Naive thymus-derived CD8-positive, alpha-beta T cell (primary cell): Measurements from ENCODE around the gene CYP2F1. TPM values are rescaled to one million over a fixed set of nuclear protein-coding genes. Genes with fewer than 3 reads are reported as not detected.
"Not testable (repeated sequence)": the region's sequence is repeated elsewhere in the genome, so short reads cannot be mapped to it uniquely, and the experiment has no call there.

Source experiments
- ATAC-seq, 2 donors: fragments of 150-1000 bp; cut with Tn5 transposase in 1 of 2; sonication (Bioruptor Pico), chemical (Tn5 transposase) in 1 of 2; 1 replicate in 1 of 2; 2 replicates in 1 of 2; pipeline ENCODE4 v1.10.0; 2021; ENCODE audit warnings: mild to moderate bottlenecking in 2 of 2, moderate library complexity in 2 of 2
- POLR2A ChIA-PET: fragments of 350-600 bp; sonication (Branson Sonifier 250); formaldehyde crosslinking; loops from one replicate; lab custom pipeline; 2021; ENCODE audit warnings: antibody characterized with exemption; lab: Charles Lee
- DNase-seq, 10 donors: peaks; one replicate each; pipeline versions ENCODE4 v3.0.0 to v3.0.0-alpha.2; 2020 to 2022
- H3K27ac Mint-ChIP-seq, 10 donors: one replicate each; pipeline ENCODE4 v1.8.0; 2020 to 2022; ENCODE audit warnings: mild to moderate bottlenecking in 10 of 10, mixed read lengths in 10 of 10, moderate library complexity in 4 of 10, inconsistent platforms in 1 of 10
- H3K27me3 Mint-ChIP-seq, 5 donors: one replicate each; pipeline ENCODE4 v1.8.0; 2021 to 2022; ENCODE audit warnings: mixed read lengths in 5 of 5
- H3K36me3 Mint-ChIP-seq, 3 donors: one replicate each; pipeline ENCODE4 v1.8.0; 2020 to 2022; ENCODE audit warnings: mixed read lengths in 3 of 3, mild to moderate bottlenecking in 2 of 3, inconsistent platforms in 1 of 3
- H3K4me1 Mint-ChIP-seq, 4 donors: one replicate each; pipeline ENCODE4 v1.8.0; 2021 to 2022; ENCODE audit warnings: mixed read lengths in 4 of 4
- H3K4me3 Mint-ChIP-seq, 10 donors: one replicate each; pipeline ENCODE4 v1.8.0; 2020 to 2022; ENCODE audit warnings: mild to moderate bottlenecking in 10 of 10, mixed read lengths in 10 of 10, moderate library complexity in 6 of 10, inconsistent platforms in 1 of 10
- H3K9me3 Mint-ChIP-seq, 9 donors: one replicate each; pipeline ENCODE4 v1.8.0; 2020 to 2022; ENCODE audit warnings: mixed read lengths in 9 of 9, mild to moderate bottlenecking in 3 of 9, inconsistent platforms in 1 of 9, moderate library complexity in 1 of 9
- polyA plus RNA-seq, 3 donors: library from polyadenylated mRNA; unstranded; fragments of 300-500 nt; fragmentation: Illumina TruSeq; gene quantifications; one replicate each; pipeline ENCODE4 v1.2.3, GENCODE V29; 2021
- total RNA-seq, 8 experiments: library from RNA in 2 of 8; stranded (reverse) in 2 of 8; gene quantifications; one replicate each; pipeline ENCODE4 v1.2.3 and lab custom pipeline; 2021 to 2026

Gene CYP2F1
- total and polyA plus RNA-seq, 5 experiments from 2014 or later = 0.19 TPM; not detected in 4

DNA sequence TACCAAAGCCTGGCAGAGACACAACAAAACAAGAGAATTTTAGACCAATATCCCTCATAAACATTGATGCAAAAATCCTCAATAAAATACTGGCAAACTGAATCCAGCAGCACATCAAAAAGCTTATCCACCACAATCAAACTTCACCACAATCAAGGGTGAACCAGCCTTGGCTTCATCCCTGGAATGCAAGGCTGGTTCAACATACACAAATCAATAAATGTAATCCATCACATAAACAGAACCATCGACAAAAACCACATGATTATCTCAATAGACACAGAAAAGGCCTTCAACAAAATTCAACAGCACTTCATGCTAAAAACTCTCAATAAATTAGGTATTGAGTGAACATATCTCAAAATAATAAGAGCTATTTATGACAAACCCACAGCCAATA is 12.0 kb upstream of the CYP2F1 start:
- H3K27me3 Mint-ChIP-seq, DNase-seq, H3K4me1 Mint-ChIP-seq, H3K27ac Mint-ChIP-seq, ATAC-seq, POLR2A ChIA-PET: not testable (repeated sequence)
- Mint-ChIP-seq H3K36me3 (peaks cover 0 to 16% (median 11%) of the 10 kb centered on the region in 3 donors), H3K4me3 (peak overlapping the region in 1 of 10 donors; percentile 22), H3K9me3 (peaks cover 3 to 43% (median 20%) of the 10 kb centered on the region in 9 donors)

- no peak overlapping the region for H3K27ac Mint-ChIP-seq
- peaks cover 0 to 4% (median 0%) of the 10 kb centered on the region in 5 donors for H3K27me3 Mint-ChIP-seq
- ATAC-seq (no peak), DNase-seq (no peak)
- no peak overlapping the region for H3K4me3 Mint-ChIP-seq
- H3K4me1 Mint-ChIP-seq = no peaks in the 10 kb centered on the region
- POLR2A ChIA-PET = no interaction called here
- H3K36me3 Mint-ChIP-seq = peaks cover 0 to 8% (median 5%) of the 10 kb centered on the region in 3 donors
- peaks cover 1 to 29% (median 15%) of the 10 kb centered on the region in 9 donors for H3K9me3 Mint-ChIP-seq
Observed at GRCh38 chr19:41106177-41106576, 8.1 kb upstream of the CYP2F1 start.

- peaks cover 0 to 2% (median 0%) of the 10 kb centered on the region in 9 donors for H3K9me3 Mint-ChIP-seq
- POLR2A ChIA-PET = interaction anchor here (1.4 kb wide), 1 partner anchor 9 kb away, joined by 3 read pairs; no protein-coding TSS in a partner anchor
Observed at GRCh38 chr19:41111296-41111695, 2.9 kb upstream of the CYP2F1 start.

GRCh38 chr19:41111750-41112295 is 2.4 kb upstream of the CYP2F1 start:
- Mint-ChIP-seq H3K9me3 (peaks cover 0 to 2% (median 0%) of the 10 kb centered on the region in 9 donors), H3K4me1 (peaks cover 0 to 4% (median 0%) of the 10 kb centered on the region in 4 donors), H3K36me3 (peaks cover 0 to 4% (median 0%) of the 10 kb centered on the region in 3 donors), H3K27me3 (peaks cover 0 to 2% (median 0%) of the 10 kb centered on the region in 5 donors), H3K27ac (peak overlapping the region in 2 of 10 donors; percentile 57 to 59), H3K4me3 (no peak overlapping the region)
- ATAC-seq (no peak), DNase-seq (no peak)
- POLR2A ChIA-PET = no interaction called here

More at GRCh38 chr19:41111296-41111695, 2.9 kb upstream of the CYP2F1 start:
- ATAC-seq = no peak
- Mint-ChIP-seq H3K4me3 (no peak overlapping the region), H3K27me3 (peaks cover 0 to 2% (median 0%) of the 10 kb centered on the region in 5 donors), H3K27ac (peak overlapping the region in 4 of 10 donors; percentile 0 to 78 (median 53)), H3K36me3 (peaks cover 0 to 4% (median 0%) of the 10 kb centered on the region in 3 donors), H3K4me1 (peaks cover 0 to 4% (median 0%) of the 10 kb centered on the region in 4 donors)
- DNase-seq = no peak

DNA sequence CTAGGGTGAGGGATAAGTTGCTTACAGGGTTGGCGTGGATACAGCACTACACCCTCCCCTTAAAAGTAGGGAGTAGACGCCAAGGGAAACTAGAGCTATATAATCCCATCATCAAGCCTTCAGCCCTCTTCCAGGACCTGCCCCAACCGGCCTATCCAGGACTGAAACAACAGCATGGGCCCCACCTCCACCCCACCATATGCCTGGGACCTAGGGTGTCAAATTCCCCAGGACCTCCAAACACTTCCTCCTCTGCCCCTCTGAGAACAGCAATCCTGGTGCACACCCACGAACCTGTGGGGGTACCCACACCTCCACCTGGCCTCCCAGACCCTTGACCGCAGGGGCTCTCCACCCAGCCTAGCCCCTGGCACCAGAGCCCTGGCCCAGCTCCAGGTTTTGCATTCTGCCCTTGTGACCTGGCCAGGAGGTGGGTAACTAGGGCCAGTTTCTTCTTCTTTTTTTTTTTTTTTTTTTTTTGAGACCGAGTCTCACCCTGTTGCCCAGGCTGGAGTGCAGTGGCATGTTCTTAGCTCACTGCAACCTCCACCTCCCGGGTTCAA is 1.4 kb upstream of the CYP2F1 start:
- Mint-ChIP-seq H3K36me3 (peaks cover 0 to 4% (median 0%) of the 10 kb centered on the region in 3 donors), H3K4me3 (no peak overlapping the region), H3K4me1 (peaks cover 0 to 7% (median 0%) of the 10 kb centered on the region in 4 donors), H3K27ac (no peak overlapping the region), H3K27me3 (peaks cover 0 to 5% (median 0%) of the 10 kb centered on the region in 5 donors), H3K9me3 (peaks cover 0 to 2% (median 0%) of the 10 kb centered on the region in 9 donors)
- POLR2A ChIA-PET = interaction anchor here (0.7 kb wide), 1 partner anchor 648 kb away, joined by 3 read pairs; no protein-coding TSS in a partner anchor
- ATAC-seq = no peak
- no peak for DNase-seq

DNA sequence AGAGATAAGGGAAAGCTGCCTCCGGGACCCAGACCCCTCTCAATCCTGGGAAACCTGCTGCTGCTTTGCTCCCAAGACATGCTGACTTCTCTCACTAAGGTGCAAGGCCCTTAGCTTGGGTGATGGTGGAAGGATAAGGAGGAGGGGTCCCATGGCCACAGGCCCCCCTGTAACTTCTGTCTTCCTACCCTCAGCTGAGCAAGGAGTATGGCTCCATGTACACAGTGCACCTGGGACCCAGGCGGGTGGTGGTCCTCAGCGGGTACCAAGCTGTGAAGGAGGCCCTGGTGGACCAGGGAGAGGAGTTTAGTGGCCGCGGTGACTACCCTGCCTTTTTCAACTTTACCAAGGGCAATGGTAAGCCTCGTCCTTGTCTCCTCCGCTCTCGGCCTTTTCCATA is 2.0 kb downstream of the CYP2F1 start:
- ATAC-seq = no peak
- H3K27me3 Mint-ChIP-seq = peaks cover 0 to 5% (median 0%) of the 10 kb centered on the region in 5 donors
- H3K36me3 Mint-ChIP-seq = peaks cover 0 to 4% (median 0%) of the 10 kb centered on the region in 3 donors
- H3K4me3 Mint-ChIP-seq = no peak overlapping the region
- H3K9me3 Mint-ChIP-seq = peaks cover 0 to 2% (median 0%) of the 10 kb centered on the region in 9 donors
- peak overlapping the region in 4 of 10 donors; percentile 51 to 96 (median 57) for H3K27ac Mint-ChIP-seq
- POLR2A ChIA-PET = no interaction called here
- DNase-seq = no peak
- peaks cover 13 to 19% (median 14%) of the 10 kb centered on the region in 4 donors for H3K4me1 Mint-ChIP-seq

DNA sequence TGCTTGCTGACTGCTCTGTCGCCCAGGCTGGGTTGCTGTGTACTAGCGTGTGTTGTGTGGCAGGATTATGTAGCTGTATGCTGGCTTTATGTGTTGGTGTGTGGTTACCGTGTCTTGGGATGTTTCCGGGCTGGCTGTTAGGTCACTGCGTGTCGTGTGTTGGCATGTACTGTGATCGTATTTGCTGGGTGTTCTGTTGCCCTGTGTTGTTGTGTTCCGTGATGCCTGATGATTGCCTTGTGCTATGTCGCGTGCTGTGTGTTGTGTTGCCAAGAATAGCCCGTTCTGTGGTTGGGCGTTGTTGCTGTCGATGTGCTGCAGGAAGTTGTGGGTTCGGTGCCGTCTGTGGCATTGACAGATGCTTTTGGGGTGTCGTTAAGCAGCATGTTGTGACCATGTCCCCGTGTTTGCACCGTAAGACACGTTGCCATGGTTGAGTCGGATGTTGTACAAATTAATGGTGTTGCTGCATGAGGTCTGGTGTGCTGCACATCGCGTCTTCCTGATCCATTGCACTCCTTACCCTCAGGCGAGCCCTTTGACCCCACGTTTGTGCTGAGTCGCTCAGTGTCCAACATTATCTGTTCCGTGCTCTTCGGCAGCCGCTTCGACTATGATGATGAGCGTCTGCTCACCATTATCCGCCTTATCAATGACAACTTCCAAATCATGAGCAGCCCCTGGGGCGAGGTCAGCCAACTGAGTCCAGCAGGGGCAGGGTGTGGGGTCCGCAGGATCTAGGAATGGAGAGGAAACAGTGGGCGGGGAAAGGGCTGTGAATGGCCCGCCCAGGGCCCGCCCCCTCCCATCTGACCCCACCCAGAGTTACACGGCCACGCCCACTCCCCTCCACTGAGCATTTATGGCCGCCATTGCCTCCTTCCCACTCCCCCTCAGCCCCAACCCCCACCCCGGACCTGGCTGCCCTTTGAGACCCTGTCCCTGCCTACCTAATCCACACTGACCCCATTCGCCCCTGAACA is 7.0 kb downstream of the CYP2F1 start:
- ATAC-seq = peak; percentile 85 to 88
- H3K36me3 Mint-ChIP-seq, H3K9me3 Mint-ChIP-seq, H3K27me3 Mint-ChIP-seq: not testable (repeated sequence)
- Mint-ChIP-seq H3K27ac (peak overlapping the region; percentile 90 to 99 (median 96)), H3K4me3 (peak overlapping the region; percentile 29 to 84 (median 76)), H3K4me1 (peaks cover 23 to 32% (median 29%) of the 10 kb centered on the region in 4 donors)
- POLR2A ChIA-PET = interaction anchor here (0.7 to 1.2 kb wide), 6 partner anchors 11 to 1277 kb away, joined by 3 to 5 read pairs (median 3); no protein-coding TSS in a partner anchor
- DNase-seq = peak; percentile 44 to 95 (median 85)

- H3K4me3 Mint-ChIP-seq, ATAC-seq, H3K36me3 Mint-ChIP-seq, POLR2A ChIA-PET, H3K27me3 Mint-ChIP-seq, DNase-seq, H3K9me3 Mint-ChIP-seq: not testable (repeated sequence)
- peaks cover 24 to 41% (median 39%) of the 10 kb centered on the region in 4 donors for H3K4me1 Mint-ChIP-seq
- peak overlapping the region in 9 of 10 donors; percentile 54 to 97 (median 90) for H3K27ac Mint-ChIP-seq
Observed at GRCh38 chr19:41122846-41123245, 8.6 kb downstream of the CYP2F1 start.

DNA sequence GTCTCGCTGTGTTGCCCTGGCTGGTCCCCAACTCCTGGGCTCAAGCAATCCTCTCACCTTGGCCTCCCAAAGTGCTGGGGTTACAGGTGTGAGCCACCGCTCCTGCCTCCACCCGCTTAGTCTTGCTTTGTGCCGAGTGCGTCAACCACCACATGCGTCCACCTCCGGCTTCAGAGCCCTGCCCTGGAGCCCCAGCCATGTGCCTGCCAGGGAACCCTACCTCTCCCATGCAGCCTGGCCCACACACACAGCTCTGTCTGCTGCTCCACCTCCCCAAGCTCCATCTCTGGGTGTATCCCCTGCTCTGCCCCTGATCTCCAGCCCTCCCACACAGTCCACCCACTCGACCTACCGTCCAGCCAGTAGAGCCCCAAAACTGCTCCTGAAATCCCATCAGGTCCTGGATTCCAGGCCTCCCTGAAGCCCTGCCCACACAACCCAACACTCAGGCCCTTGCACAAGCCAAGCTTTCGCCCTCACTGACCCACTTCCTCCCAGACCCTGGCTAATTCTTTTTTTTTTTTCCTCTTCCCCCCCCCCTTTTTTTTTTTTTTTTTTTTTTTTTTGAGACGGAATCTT is 9.6 kb downstream of the CYP2F1 start:
- H3K4me3 Mint-ChIP-seq = no peak overlapping the region
- POLR2A ChIA-PET = interaction anchor here (1.0 to 1.2 kb wide), 2 partner anchors 20 to 461 kb away, joined by 3 to 5 read pairs; no protein-coding TSS in a partner anchor
- H3K9me3 Mint-ChIP-seq = no peaks in the 10 kb centered on the region
- H3K36me3 Mint-ChIP-seq = no peaks in the 10 kb centered on the region
- H3K27ac Mint-ChIP-seq = peak overlapping the region in 8 of 10 donors; percentile 67 to 97 (median 90)
- no peaks in the 10 kb centered on the region for H3K27me3 Mint-ChIP-seq
- no peak for ATAC-seq
- H3K4me1 Mint-ChIP-seq = peaks cover 31 to 50% (median 46%) of the 10 kb centered on the region in 4 donors
- no peak for DNase-seq

DNA sequence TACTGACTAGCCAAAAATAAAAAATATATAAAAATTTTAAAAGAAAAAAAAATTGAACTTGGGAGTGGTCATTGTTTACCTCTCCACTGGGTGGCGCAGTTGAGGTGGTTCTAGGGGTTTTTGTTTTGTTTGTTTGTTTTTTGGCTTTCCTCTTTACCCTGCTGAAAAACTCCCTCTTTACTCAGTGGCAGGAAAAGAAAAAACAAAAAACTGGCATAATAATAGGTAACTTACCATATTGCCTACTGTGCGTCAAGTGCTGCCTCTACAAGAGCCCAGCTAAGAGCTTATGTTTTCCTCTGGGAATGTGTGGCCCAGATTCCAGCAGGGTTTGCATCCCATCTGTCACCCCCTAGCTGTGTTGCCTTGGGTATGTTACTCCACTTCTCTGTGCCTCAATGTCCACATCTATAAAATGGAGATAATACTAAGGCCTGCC is 12.6 kb downstream of the CYP2F1 start:
- not testable (repeated sequence) for H3K4me3 Mint-ChIP-seq, ATAC-seq, H3K27me3 Mint-ChIP-seq, H3K9me3 Mint-ChIP-seq, H3K36me3 Mint-ChIP-seq
- DNase-seq = peak; percentile 28 to 70 (median 55)
- POLR2A ChIA-PET = interaction anchor here (0.6 kb wide), 1 partner anchor 463 kb away, joined by 3 read pairs; no protein-coding TSS in a partner anchor
- H3K27ac Mint-ChIP-seq = peak overlapping the region in 7 of 10 donors; percentile 25 to 97 (median 87)
- H3K4me1 Mint-ChIP-seq = peaks cover 22 to 31% (median 29%) of the 10 kb centered on the region in 4 donors

DNA sequence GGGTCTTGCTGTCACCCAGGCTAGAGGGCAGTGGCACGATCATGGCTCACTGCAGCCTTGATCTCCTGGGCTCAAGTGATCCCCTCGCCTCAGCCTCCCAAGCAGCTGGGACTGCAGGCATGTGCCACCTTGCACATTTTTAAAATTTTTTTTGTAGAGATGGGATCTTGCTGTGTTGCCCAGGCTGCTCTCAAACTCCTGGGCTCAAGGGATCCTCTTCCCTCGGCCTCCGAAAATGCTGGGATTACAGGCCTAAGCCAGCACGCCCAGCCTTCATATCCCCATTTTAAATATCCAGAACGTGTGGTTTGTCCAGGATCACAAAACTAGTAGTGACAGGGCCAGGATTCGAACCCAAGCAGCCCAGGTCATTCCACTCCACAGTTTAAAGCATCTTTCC is 13.1 kb downstream of the CYP2F1 start:
- Mint-ChIP-seq H3K4me1 (peaks cover 22 to 30% (median 26%) of the 10 kb centered on the region in 4 donors), H3K27ac (peak overlapping the region in 8 of 10 donors; percentile 38 to 98 (median 95)), H3K4me3 (peak overlapping the region in 8 of 10 donors; percentile 67 to 91 (median 82))
- H3K9me3 Mint-ChIP-seq, POLR2A ChIA-PET, ATAC-seq, H3K36me3 Mint-ChIP-seq, DNase-seq, H3K27me3 Mint-ChIP-seq: not testable (repeated sequence)
